HG02610 (cell line): ENCODE data around the gene AREG.

ENCODE experiments used
- ATAC-seq: cut with Tn5 transposase; IDR thresholded peaks from one replicate; pipeline ENCODE4 v1.9.1; 2021; ENCODE audit warnings: mild to moderate bottlenecking, moderate library complexity; ENCODE audit not compliant: unreplicated experiment

Gene AREG

DNA sequence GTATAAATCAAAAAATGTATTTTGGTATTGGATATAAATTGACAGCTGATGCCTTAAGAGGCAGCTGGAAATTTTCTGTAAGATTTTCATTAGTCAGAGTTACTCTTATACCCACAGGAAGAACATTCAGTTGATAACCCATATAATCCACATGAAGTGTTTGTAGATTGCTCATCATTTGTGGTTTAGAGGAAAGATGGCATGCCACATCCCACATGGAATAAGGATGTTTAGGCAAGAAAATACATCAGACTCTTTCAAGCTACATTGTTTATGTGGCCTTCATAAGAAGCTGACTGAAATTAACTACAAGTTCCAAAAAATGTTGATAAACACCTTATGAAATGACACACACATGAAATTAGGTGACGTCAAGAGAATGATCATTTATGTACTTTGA lies 56.6 kb downstream of the AREG start:
- no peak for ATAC-seq

DNA sequence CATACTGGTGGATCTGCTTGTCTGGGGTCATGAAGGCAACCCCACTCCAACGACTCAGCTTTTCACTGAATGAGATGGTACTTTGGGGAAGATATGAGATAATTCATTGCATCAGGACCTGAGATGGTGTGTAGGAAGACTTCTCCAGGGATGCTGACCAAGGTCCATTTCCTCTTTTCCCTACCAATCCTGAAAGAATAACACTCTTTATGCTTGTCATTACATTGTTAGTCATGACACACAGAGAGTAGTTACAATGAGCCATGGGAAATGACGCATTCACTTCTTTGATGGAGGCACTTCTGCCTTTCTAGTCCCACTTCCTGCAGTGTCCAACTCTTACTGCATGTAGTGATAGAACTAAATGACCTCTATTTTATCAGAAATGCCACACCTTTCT lies 58.6 kb downstream of the AREG start:
- no peak for ATAC-seq

DNA sequence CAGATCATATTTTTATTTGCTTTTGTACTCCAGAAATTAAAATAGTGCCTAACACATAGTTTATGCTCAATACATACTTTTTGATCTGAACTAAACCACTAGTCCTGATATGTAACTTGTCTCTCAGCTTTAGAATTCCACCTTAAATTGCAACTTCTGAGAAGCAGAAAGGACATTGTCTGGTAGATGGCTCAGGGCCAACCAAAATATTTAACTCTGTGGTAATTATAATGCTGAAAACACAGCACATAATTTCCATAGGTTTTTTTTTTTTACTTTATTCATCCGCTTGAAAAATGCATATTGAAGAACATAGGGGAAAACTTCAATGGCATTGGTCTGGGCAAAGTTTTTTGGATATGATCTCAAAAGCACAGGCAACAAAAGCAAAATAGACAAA lies 59.3 kb downstream of the AREG start:
- no peak for ATAC-seq
